8988T (cell line): ENCODE results near the gene TDRKH.
"Not testable (repeated sequence)": the region's sequence is repeated elsewhere in the genome, so short reads cannot be mapped to it uniquely, and the experiment has no call there.

Experiments
- DNase-seq: peaks from one replicate; pipeline ENCODE4 v3.0.0; 2011

Gene TDRKH

DNA sequence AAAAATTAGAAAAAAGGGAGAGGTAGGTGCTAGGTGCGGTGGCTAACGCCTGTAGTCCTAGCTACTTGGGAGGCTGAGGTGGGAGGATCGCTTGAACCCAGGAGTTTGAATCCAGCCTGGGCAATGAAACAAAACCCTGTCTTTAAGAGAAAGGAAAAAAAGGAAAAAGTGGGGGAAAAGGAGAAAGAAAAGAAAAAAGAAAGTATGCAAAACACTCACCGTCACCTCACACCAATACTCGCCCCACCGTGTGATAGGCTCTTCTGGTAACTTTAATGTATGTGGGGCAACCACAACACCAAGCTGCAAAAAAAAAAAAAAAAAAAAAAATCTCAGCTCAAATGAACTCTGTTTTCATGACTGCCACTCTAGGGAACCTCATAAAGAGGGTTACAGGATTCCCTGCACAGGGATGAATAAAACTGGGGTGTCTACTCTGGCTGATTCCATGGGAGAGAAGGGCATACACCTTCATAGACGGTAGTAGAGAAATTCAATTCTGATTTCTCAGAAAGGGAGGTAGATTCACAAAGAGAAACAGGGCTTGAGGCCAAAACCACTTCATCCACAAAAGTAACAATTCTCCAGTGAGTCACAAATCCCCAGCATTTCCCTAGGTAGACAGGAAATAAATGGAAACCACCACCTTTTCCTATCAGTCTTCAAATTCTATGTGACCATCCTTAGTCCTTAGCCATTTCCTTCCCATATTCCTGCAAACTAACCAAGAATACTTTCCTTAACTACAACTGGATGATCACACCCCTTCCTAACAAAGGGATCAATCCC is 29.5 kb downstream of the TDRKH start:
- no peak for DNase-seq

DNA sequence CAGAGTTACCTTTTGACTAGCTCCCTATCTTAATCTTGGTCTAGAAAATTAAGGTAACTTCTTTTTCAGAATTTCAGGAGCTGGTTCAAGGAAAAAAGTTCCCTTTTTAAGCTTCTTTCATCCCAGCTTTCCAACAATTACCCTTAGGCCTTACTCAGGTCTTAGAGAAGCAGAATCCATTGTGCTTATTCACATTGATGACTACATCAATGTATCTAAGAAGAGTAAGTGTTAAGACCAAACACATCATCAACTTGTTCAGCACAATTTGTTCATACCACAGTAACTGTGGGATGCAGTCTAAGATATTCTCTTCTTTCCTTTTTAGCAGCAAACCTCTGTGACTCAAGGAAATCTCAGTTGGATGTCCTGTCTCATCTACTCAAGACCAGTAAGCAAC is 31.1 kb downstream of the TDRKH start:
- DNase-seq, result no peak

DNA sequence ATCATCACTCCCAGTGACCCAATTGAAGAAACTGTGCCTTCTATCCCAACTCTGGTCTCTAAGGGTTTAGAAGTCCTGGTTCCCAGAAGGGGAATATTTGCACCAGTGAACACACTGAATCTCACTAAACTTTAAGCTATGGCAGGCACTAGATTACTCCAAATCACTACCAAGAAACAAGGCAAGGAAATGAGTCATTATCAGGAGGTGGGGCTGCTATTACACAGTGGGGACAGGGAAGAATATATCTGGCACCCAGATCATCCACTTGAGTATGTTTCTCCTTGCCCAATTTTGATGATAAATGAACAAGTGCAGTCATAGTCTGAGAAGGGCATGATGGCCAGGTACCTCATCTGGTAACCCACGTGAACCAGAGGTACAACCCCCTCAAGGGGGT is 34.0 kb downstream of the TDRKH start:
- no peak for DNase-seq

DNA sequence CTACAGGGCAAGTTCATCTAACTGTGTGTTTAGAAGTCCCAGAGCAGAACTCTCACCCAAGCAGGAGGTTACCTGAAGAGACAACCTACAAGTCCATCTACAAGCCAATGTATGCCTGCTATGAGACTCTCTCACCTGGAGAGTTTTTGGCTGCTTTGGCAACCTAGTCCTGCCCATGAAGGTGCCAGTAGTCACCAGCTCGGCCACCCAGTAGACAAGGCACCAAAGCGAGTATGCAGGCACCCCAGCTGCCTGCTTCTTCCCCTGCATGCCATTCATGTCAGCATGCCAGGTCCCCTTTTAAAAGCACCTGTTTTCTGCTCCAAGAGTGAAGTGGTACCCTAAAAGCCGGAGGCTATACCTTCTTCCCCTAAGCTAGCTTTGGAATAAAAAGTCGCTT is 48.8 kb downstream of the TDRKH start:
- DNase-seq, result no peak

DNA sequence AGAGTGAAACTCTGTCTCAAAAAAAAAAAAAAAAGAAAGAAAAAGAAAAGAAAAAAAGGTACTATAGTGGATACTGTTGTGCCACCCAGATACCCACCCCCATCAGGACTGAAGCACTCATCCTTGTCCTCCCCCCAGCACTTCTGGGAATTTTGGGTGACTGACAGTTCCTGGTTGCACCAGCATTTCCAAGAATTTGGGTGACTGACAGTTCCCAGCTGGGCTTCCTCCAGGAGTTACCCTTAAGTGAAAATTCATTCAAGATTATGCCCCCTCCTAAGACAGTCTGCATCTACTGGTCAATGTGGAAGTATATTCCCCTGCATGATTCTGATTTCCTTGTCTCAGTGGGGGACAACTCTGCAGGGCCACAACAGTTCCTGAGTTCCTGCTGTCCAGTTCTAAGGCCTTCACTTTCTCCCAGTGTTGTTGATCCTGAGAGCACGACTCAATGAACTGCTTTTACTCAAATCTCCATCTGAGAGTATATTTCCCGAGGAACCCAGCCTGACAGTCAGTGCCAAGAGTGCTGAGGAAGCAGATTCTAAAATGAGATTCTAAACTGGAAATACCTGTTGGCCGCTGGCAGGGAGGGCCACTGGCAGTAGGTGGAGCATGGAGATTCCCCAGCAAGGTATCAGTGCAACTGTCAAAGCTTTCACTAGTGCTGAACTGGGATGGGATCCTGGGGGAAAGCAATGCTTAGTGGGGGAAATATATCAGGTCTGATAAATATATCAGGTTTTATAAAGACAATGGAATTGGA is 50.5 kb downstream of the TDRKH start:
- DNase-seq, result no peak

DNA sequence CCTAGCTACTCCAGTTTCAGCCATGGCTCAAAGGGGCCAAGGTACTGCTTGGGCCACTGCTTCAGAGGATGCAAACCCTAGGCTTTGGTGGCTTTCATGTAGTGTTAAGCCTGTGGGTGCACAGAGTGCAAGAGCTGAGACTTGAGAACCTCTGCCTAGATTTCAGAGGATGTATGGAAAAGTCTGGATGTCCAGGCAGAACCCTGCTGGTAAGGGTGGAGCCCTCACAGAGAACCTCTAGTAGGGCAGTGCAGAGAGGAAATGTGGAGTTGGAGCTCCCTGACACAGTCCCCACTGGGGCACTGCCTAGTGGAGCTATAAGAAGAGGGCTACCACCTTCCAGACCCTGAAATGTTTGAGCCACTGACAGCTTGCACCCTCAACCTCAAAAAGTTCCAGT is 52.8 kb downstream of the TDRKH start:
- DNase-seq, result no peak

DNA sequence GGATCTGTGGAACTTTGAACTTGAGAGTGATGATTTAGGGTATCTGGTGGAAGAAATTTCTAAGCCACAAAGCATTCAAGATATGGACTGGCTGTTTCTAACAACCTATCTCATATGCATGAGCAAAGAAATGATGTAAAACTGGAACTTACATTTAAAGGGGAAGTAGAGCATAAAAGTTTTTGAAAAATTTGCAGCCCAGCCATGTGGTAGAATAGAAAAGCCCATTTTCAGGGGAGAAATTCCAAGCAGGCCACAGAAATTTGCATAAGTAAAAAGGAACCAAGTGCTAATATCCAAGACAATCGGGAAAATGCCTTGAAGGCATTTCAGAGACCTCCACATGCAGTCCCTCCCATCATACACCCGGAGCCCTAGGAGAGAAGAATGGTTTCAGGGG is 53.3 kb downstream of the TDRKH start:
- DNase-seq, result no peak

DNA sequence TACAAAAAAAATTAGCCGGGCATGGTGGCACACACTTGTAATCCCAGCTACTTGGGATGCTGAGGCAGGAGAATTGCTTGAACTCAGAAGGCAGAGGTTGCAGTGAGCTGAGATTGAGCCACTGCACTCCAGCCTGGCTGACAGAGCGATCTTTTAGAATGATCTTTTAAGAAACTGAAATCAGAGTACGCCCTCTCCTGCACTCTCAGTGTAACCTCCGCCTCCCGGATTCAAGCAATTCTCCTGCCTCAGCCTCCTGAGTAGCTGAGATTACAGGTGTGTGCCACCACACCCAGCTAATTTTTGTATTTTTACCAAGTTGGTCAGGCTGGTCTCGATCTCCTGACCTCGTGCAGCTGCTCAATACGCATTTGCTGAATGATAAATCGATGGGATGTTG is 56.3 kb downstream of the TDRKH start:
- not testable (repeated sequence) for DNase-seq

DNA sequence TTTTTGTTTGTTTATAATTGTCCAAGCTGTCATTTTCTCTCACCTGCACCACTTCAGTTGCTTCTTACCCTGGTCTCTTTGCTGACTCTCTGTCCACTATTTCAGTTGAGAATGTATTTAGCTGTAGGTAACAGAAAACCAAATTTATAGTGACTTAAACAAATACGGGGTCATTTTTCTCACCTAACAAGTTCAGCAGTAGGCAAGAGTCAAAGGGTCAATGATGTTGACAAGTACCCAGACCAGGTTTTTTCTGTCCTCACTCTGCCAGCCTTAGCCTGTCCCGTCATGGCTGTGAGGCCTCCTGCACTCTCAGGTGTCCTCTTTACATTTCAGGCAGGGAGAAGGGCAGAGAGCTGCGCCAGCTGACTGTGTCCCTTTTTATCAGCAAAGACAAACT is 57.2 kb downstream of the TDRKH start:
- DNase-seq, result no peak

DNA sequence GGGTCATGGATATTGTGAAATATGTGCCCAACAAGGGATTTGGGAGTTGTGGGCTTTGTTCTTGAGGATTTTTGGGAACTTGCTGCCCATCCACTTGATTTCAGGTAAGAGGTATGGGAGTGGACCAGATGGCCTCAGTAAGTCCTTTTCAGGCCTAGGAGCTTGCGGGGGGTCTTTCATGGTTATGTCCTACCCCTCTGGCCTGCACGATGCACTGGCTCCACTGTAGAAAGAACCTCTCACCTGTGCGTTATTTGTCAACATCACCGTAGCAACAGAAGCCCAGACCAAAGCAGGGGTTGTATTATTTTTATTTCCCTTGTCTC is 60.4 kb downstream of the TDRKH start:
- DNase-seq, result no peak

DNA sequence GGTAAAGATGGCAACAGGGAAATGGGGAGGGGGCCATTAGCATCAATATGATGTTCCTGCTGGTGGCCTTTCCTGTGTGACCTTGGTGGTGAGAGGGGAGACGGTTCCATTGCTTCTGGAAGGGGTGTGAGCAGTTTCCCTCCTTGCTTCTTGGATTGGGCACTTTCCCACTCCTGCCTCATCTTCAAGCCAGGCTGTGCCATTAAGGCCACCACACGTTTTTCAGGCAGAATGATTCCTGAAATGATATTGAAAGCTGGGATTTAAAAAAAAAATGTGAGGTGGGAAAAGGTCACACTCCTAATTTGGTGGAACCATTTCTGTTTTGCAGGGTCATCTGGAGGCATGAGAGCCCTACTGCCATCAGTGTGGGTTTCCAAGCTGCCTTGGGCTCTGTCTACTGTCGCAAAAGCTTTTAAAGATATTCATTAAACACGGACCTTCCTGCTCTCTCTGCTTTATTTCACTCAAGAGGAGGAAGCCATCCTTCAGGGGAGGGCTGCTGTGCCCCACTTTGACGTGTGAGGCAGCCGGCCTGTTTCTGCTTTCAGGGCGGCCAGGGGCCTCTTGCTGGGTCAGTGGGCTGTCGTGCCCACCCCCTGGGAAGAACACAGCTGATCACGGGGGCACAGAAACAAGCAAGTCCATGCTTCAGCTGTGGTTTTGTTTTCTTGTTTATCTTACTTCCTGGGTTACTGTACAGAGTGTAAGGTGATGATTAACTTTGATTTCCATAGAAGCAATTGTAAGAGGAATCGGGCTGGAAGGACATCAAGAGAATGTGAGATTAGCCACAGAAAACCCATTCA is 60.9 kb downstream of the TDRKH start:
- DNase-seq, result no peak

DNA sequence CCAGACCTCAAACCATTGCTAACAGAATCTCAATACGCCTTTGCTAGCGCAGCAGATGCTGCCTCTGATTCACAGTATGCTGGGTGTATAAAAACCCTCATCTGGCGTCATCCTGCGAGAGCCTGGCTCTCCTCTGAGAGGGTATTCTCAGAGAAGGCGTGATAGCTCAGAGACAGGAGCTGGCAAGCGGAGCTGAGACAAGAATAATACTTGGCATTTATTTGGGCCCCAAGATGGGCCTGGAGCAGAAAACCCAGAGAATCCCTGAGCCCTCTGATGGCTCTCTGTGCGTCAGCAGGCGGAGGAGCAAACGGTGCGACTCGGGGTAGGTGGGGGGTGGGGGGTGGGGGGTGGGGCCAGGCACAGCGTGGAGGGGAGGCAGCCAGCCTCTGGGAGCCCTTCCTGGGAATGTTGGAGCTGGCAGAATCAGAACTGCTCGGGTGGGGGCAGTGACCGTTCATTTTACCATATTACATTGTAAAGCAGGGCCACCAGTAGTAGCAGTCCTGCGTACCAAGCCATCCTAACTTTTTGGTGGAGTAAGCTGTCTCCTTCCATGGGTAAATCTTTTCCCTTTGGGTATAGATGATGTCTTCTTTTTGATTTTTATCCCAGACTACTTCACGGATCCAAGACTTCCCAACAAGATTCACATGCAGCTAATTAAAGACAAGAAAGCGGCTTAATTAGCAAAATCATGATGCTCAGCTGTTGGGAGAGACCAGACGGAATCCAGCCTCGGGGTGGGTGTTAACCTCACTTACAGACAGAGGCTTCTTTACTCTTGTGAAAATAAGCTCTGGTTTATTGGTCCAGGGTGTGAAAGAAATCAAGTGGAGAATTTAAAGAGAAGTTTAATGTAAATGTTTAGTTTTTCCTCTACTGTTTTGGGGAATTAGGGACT is 61.9 kb downstream of the TDRKH start:
- no peak for DNase-seq

DNA sequence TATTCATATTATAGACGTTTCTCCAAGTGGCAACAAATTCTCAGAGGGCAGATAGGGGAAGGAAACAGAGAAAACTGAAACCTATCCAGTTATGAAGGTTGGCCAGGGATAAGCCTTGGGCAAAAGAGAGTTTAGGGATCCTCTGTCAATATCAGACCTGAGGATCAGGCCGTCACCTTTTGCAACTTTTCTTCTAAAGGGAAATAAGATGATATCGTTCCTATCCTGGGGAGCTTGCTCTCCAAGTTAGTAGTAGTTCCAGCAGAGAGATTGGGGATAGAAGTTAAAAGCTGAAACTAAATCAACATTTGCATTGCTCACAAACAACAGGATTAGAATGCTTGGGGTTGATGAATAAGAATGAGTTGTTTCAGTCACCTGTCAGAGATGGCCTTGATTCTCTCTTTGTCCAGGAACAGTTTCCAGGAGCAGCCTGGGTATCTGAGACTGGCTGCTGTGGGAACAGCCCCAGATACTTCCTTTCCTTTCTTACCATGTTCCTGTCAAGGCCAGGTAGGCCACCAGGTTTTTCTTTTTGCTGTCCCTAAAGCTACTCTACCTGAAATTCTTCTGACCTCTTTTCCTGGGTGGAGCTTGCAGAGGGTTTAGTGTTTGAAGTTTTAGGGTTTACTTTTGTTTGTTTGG is 66.5 kb downstream of the TDRKH start:
- DNase-seq, result no peak
